Astrocyte of the cerebellum (primary cell): Measurements from ENCODE around the gene FZD2.

Experiments
- DNase-seq: peaks from one replicate; pipeline ENCODE4 v3.0.0-alpha.2; 2011; ENCODE audit warnings: low read depth
- H3K4me3 ChIP-seq: 2 replicates; pipeline ENCODE4 v1.5.1; 2011; ENCODE audit warnings: mild to moderate bottlenecking, low read depth, low read length, moderate library complexity
- in situ Hi-C: cut with HindIII; loops from 2 replicates; pipeline ENCODE4 v1.10.0; 2017; ENCODE audit warnings: low sequenced_read_pairs
- TF ChIP-seq, protein P1 (sequence below): IDR thresholded peaks from 2 replicates; pipeline ENCODE4 v1.5.1; 2012; ENCODE audit warnings: low read length, low read depth, moderate library complexity, mild to moderate bottlenecking; ENCODE audit errors: missing control alignments

Gene FZD2

DNA sequence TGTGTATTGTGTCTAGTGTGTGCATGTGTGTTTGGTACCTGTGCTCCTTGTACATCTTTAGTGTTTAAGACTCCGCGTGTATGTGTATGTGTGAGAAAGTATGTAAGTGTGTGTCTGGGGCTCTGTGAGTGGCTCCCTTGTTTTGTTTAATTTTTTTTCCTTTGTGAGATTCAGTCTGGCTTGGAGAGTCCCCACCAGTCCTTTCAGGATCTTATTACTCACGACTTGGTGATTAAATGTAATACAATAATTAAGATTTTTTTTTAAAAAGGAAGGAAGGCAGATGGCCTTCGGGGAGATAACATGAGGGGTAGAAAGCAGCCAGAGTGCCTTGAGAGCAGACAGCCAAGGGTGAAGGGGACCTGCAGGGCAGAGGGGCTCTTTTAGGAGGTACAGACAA lies 33.9 kb downstream of the FZD2 start:
- TF ChIP-seq, protein P1, sequence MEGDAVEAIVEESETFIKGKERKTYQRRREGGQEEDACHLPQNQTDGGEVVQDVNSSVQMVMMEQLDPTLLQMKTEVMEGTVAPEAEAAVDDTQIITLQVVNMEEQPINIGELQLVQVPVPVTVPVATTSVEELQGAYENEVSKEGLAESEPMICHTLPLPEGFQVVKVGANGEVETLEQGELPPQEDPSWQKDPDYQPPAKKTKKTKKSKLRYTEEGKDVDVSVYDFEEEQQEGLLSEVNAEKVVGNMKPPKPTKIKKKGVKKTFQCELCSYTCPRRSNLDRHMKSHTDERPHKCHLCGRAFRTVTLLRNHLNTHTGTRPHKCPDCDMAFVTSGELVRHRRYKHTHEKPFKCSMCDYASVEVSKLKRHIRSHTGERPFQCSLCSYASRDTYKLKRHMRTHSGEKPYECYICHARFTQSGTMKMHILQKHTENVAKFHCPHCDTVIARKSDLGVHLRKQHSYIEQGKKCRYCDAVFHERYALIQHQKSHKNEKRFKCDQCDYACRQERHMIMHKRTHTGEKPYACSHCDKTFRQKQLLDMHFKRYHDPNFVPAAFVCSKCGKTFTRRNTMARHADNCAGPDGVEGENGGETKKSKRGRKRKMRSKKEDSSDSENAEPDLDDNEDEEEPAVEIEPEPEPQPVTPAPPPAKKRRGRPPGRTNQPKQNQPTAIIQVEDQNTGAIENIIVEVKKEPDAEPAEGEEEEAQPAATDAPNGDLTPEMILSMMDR, result no peak
- in situ Hi-C loops, result no loop called here
- H3K4me3 ChIP-seq, result no peak overlapping the region
- no peak for DNase-seq

DNA sequence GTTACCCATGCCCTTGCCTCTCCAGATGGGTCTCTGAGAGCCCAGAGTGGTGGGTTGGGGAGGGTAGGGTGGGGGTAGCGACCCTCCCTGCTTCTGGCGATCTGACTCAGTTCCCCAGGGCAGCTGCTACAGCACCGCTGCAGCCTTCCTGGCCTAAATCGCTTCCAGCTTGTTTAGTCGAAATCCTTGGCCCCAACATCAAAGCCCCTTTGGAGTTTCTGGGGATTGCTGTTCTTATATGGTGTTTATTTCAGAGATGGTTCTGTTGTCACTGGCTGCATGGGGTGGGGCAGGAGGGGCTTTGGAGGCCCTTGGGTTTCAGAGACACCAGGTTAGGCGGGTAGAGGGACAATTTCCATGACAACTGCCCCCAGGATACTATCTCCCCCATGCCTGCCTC lies 35.9 kb downstream of the FZD2 start:
- TF ChIP-seq, protein P1, result no peak
- no peak for DNase-seq
- no peak overlapping the region for H3K4me3 ChIP-seq
- in situ Hi-C loops, result no loop called here

DNA sequence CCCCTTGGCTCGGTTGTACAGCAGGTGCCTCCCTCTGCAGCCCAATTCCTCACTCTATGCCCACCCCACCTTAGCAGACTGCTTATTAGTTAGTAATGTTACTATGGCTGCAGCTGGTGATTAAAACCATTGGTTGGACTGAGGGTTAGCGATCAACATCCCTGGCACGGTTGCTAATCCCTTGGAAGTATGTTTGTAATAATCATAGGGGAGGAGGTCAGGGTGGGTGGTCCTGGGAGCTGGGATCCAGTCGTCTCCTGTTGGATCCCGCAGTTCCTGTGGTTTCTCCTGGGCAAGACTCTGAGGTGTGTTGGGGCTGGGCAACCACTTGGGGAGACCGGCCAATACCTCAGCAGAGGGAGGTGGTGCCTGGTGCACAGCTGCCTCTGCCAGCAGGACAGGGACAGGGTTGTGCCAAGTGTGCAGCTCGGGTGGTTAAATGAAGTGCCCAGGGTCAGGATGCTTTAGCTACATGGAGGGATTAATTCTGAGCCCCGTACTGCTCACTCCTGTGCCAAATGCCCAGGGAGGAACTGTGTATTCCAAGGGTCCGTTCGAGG lies 38.0 kb downstream of the FZD2 start:
- TF ChIP-seq, protein P1, result no peak
- no peak for DNase-seq
- H3K4me3 ChIP-seq, result no peak overlapping the region
- in situ Hi-C loops, result no loop called here

DNA sequence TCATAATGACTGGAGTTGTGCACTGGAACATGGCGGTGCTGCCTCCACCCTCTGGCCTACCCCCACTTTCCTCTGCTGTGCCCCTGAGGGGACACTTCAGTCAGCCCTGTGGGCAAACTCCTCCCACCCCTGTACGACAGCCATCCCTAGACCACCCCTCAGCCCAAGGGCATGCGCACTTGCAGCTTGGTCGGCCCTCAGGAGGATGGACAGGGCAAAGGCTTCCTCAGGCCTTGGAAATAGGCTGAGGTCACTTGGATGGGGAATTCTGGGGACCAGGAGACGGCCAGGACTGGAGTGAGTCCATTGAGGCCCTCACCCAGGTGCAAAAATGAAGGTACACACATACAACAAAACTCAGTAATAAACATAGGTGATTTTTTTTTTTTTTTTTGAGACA lies 41.0 kb downstream of the FZD2 start:
- in situ Hi-C loops, result no loop called here
- H3K4me3 ChIP-seq, result no peak overlapping the region
- TF ChIP-seq, protein P1, result no peak
- DNase-seq, result no peak

DNA sequence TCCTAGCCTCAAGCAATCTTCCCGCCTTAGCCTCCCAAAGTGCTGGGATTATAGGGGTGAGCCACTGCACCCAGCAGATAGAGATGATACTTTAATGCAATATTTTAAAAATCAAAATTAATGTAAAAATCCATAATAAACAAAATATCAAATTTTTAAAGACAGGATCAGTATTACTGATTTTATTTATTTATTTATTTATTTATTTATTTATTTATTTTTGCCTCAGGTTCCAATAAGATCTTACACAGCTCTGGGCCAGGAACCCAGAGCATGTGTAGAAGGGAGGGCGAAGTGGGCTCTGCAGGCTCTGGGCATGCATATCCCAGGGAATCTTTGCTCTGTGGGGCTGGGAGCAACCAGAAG lies 41.6 kb downstream of the FZD2 start:
- no peak for DNase-seq
- TF ChIP-seq, protein P1, result no peak
- in situ Hi-C loops, result no loop called here
- no peak overlapping the region for H3K4me3 ChIP-seq

DNA sequence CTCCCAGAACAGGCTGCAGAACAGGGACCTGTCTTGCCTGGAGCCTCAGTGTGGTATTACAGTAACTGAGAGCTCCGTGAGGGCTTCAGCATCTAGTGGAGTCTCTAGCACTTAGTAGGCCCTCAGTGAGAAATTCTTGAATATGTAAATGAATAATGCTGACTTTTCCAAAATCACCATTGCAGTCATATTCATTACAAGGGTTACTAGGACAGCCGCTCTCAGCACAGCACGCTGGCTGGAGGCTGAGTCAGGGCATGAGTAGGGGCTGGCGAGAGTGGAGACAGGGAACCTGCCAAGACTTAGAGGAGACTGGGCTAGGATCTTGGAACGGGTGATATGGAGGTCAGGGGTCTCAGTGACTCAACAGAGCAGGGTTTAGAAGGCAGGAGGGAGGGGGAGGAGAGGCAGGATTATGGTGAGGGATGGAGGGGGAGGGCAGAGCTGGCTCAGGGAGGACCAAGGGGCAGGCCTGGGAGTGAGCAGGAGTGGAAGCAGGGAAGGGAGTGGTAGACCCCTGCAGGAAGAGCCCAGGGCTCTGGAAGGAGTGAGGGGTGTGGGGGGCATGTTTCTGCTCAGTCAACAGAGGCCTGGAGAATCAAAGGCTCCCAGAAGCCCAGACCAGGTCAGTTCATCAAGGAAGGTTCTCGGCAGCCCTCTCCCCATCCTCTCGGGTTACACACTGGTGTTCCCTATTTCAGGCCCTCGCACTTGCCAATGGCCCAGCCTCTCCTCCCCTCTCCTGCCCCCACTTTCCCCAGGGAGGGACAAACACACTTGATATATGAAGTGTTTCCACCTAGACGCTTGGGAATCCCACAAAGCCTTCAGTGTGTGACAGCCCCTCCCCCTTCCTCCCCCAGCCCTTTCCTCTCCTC lies 42.3 kb downstream of the FZD2 start:
- peak; percentile 90 for DNase-seq
- in situ Hi-C loops, result no loop called here
- H3K4me3 ChIP-seq, result no peak overlapping the region
- TF ChIP-seq, protein P1, result no peak
